A673 (cell line): Measurements from ENCODE around the gene ZCRB1. TPM values are rescaled to one million over a fixed set of nuclear protein-coding genes. Genes with fewer than 3 reads are reported as not detected.

ENCODE experiments used
- BruUV-seq: library from RNA; stranded (reverse); fragments of 400-500 nt; replicated peaks from 2 replicates; lab custom pipeline; 2021; lab: Mats Ljungman, UMichigan
- CTCF ChIA-PET: fragments of 300-600 bp; sonication (Branson Sonifier 250); formaldehyde crosslinking; loops from one replicate; lab custom pipeline; 2022; ENCODE audit warnings: antibody characterized with exemption; lab: Charles Lee
- POLR2A ChIA-PET: fragments of 300-600 bp; sonication (Branson Sonifier 250); formaldehyde crosslinking; loops from one replicate; lab custom pipeline; 2022; ENCODE audit warnings: antibody characterized with exemption; ENCODE audit not compliant: low non-redundant PET; lab: Charles Lee
- DNase-seq: peaks from one replicate; pipeline ENCODE4 v3.0.0-alpha.2; 2015; ENCODE audit warnings: low spot score
- H3K27ac ChIP-seq: fragments of 200-600 bp; sonication (generic); 2 replicates; pipeline ENCODE4 v1.5.1; 2016; ENCODE audit warnings: mixed run types, low read depth, mild to moderate bottlenecking, mixed read lengths, antibody characterized with exemption, low read length; ENCODE audit not compliant: poor library complexity, severe bottlenecking
- H3K27me3 ChIP-seq: fragments of 200-600 bp; sonication (generic); replicated peaks from 2 replicates; pipeline ENCODE4 v1.6.1; 2017; ENCODE audit warnings: mixed run types, low read depth, mild to moderate bottlenecking, mixed read lengths, antibody characterized with exemption, low read length; ENCODE audit not compliant: insufficient read depth, poor library complexity
- H3K36me3 ChIP-seq: fragments of 200-600 bp; sonication (generic); 2 replicates; pipeline ENCODE4 v1.6.1; 2016; ENCODE audit warnings: mixed run types, mild to moderate bottlenecking, mixed read lengths, antibody characterized with exemption, low read length; ENCODE audit not compliant: insufficient read depth, poor library complexity, severe bottlenecking
- H3K4me1 ChIP-seq: fragments of 200-600 bp; sonication (generic); 2 replicates; pipeline ENCODE4 v1.6.1; 2017; ENCODE audit warnings: mixed run types, mild to moderate bottlenecking, mixed read lengths, antibody characterized with exemption, low read length; ENCODE audit not compliant: insufficient read depth, poor library complexity, severe bottlenecking
- H3K4me3 ChIP-seq: fragments of 200-600 bp; sonication (generic); 2 replicates; pipeline ENCODE4 v1.5.1; 2016; ENCODE audit warnings: low read depth, mixed run types, mild to moderate bottlenecking, mixed read lengths, low read length; ENCODE audit not compliant: poor library complexity, severe bottlenecking
- H3K9me3 ChIP-seq: fragments of 200-600 bp; sonication (generic); 2 replicates; pipeline ENCODE4 v1.6.1; 2016; ENCODE audit warnings: mixed run types, low read depth, mild to moderate bottlenecking, mixed read lengths, antibody characterized with exemption, low read length; ENCODE audit not compliant: poor library complexity, severe bottlenecking
- EZH2 ChIP-seq: fragments of 200-600 bp; sonication (generic); IDR thresholded peaks from 2 replicates; pipeline ENCODE4 v1.6.1; 2017; ENCODE audit warnings: borderline replicate concordance, low read depth, mild to moderate bottlenecking, mixed read lengths, antibody characterized with exemption, low read length; ENCODE audit not compliant: poor library complexity, severe bottlenecking
- intact Hi-C: fragments of 100-400 bp; cut with micrococcal nuclease; formaldehyde crosslinking; loops from one replicate; pipeline ENCODE4 v1.10.0; 2022; ENCODE audit not compliant: unreplicated experiment
- total RNA-seq: library from RNA; stranded (reverse); gene quantifications from 2 replicates; pipeline ENCODE4 v1.2.3, GENCODE V29; 2021
- TF ChIP-seq, protein P1 (sequence below): fragments of 300-800, 200-600 bp; sonication (generic); conservative IDR thresholded peaks from 2 replicates; pipeline ENCODE4 v1.5.1; 2017; ENCODE audit warnings: low read depth, mild to moderate bottlenecking, antibody characterized with exemption, low read length, moderate library complexity, mixed read lengths

Gene ZCRB1
- total RNA-seq, 1 experiment from 2014 or later: 110 TPM

DNA sequence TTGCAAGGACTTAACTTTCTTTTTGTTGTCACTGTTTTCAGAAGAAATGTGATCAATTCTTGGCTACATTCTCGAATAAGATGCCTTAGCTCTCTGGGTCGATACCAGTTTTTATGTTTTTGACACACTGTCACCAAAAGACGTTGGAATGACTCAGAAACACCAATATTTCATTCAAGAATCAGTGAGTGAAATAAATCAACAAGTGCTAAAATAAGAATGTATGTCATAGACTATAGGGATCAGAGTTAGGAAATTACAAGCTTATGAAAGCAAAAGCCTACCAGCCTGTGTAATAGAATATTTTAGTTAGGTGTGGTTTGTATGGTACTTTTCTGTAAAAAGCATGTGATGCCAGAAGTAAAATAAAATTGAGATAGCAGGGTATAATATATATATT, 17.8 kb upstream of the ZCRB1 start:
- TF ChIP-seq EZH2: no peak
- TF ChIP-seq, protein P1, sequence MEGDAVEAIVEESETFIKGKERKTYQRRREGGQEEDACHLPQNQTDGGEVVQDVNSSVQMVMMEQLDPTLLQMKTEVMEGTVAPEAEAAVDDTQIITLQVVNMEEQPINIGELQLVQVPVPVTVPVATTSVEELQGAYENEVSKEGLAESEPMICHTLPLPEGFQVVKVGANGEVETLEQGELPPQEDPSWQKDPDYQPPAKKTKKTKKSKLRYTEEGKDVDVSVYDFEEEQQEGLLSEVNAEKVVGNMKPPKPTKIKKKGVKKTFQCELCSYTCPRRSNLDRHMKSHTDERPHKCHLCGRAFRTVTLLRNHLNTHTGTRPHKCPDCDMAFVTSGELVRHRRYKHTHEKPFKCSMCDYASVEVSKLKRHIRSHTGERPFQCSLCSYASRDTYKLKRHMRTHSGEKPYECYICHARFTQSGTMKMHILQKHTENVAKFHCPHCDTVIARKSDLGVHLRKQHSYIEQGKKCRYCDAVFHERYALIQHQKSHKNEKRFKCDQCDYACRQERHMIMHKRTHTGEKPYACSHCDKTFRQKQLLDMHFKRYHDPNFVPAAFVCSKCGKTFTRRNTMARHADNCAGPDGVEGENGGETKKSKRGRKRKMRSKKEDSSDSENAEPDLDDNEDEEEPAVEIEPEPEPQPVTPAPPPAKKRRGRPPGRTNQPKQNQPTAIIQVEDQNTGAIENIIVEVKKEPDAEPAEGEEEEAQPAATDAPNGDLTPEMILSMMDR: no peak
- Histone ChIP-seq H3K9me3 (no peaks in the 10 kb centered on the region), H3K4me1 (no peaks in the 10 kb centered on the region), H3K27ac (no peak overlapping the region), H3K27me3 (no peaks in the 10 kb centered on the region), H3K4me3 (no peak overlapping the region), H3K36me3 (no peaks in the 10 kb centered on the region)
- POLR2A ChIA-PET: no interaction called here
- BruUV-seq: no TSS peak
- no peak for DNase-seq
- CTCF ChIA-PET: no interaction called here
- intact Hi-C loops: no loop called here

DNA sequence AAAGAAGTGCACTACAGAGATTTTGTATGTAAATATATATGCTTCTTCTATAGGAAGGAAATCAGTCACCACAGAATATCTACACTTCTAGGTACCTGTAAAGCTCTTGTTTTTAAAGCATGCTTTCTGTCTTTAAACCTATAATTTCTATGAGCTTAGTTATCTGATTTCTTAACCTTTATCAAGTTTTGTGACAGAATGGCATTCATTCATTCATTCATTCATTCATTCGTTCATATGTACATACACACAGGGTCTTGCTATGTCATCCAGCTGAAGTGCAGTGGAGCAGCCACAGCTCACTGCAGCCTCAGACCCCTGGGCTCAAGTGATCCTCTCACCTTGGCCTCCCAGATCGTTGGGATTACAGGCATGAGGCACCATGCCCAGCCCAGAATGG, 16.1 kb upstream of the ZCRB1 start:
- Histone ChIP-seq H3K27ac (no peak overlapping the region), H3K4me3 (no peak overlapping the region), H3K27me3 (no peaks in the 10 kb centered on the region), H3K9me3 (no peaks in the 10 kb centered on the region), H3K36me3 (peaks cover under 1% of the 10 kb centered on the region), H3K4me1 (peaks cover 3% of the 10 kb centered on the region)
- ChIA-PET CTCF (no interaction called here), POLR2A (no interaction called here)
- intact Hi-C loops: no loop called here
- TF ChIP-seq, protein P1: no peak
- TF ChIP-seq EZH2: no peak
- no TSS peak for BruUV-seq
- no peak for DNase-seq

GRCh38 chr12:42338280-42338679, 12.4 kb upstream of the ZCRB1 start:
- no TSS peak for BruUV-seq
- no peaks in the 10 kb centered on the region for H3K27me3 ChIP-seq
- ChIA-PET CTCF (no interaction called here), POLR2A (no interaction called here)
- H3K4me3 ChIP-seq: no peak overlapping the region
- TF ChIP-seq, protein P1: no peak
- TF ChIP-seq EZH2: no peak
- H3K27ac ChIP-seq: no peak overlapping the region
- H3K9me3 ChIP-seq: no peaks in the 10 kb centered on the region
- H3K36me3 ChIP-seq: peaks cover 13% of the 10 kb centered on the region
- no peak for DNase-seq
- intact Hi-C loops: loop anchor here (10.0 kb wide), 1 partner anchor 1063 kb away; no protein-coding TSS in a partner anchor
- peaks cover 3% of the 10 kb centered on the region for H3K4me1 ChIP-seq
